Astrocyte of the spinal cord (primary cell): Measurements from ENCODE around the gene CTU2.
"Not testable (repeated sequence)": the region's sequence is repeated elsewhere in the genome, so short reads cannot be mapped to it uniquely, and the experiment has no call there.

Experiments
- DNase-seq: peaks from one replicate; pipeline ENCODE4 v3.0.0; 2011; ENCODE audit warnings: low read depth, low spot score
- H3K4me3 ChIP-seq: 2 replicates; pipeline ENCODE4 v1.5.1; 2011; ENCODE audit warnings: low read depth, mild to moderate bottlenecking, low read length, moderate library complexity
- CTCF ChIP-seq: IDR thresholded peaks from 2 replicates; pipeline ENCODE4 v1.5.1; 2012; ENCODE audit warnings: low read depth, mild to moderate bottlenecking, low read length, inconsistent platforms
- in situ Hi-C: cut with HindIII; loops from 2 replicates; pipeline ENCODE4 v1.10.0; 2017; ENCODE audit warnings: low sequenced_read_pairs

The CTU2 gene

GRCh38 chr16:88662843-88663606 lies 43.3 kb upstream of the CTU2 start, which contains the start of gene MVD:
MVD (minus strand) TSS chr16:88663091; CDS start chr16:88663080, 11 bp downstream.
- no peak for TF ChIP-seq CTCF
- peak within 1 kb of the TSS; percentile 76 for H3K4me3 ChIP-seq
- in situ Hi-C loops, result no loop called here
- peak; percentile 98 for DNase-seq

GRCh38 chr16:88665148-88665547 lies 41.2 kb upstream of the CTU2 start:
- DNase-seq, result no peak
- in situ Hi-C loops, result no loop called here
- no peak overlapping the region for H3K4me3 ChIP-seq
- no peak for TF ChIP-seq CTCF

GRCh38 chr16:88665570-88665969 lies 40.7 kb upstream of the CTU2 start:
- in situ Hi-C loops, result no loop called here
- DNase-seq, result no peak
- H3K4me3 ChIP-seq, result no peak overlapping the region
- TF ChIP-seq CTCF, result no peak

- in situ Hi-C loops, result no loop called here
- no peak for DNase-seq
- H3K4me3 ChIP-seq, result no peak overlapping the region
- no peak for TF ChIP-seq CTCF
Measured at GRCh38 chr16:88667461-88667860, 38.8 kb upstream of the CTU2 start.

GRCh38 chr16:88669493-88669892 lies 36.8 kb upstream of the CTU2 start:
- DNase-seq, H3K4me3 ChIP-seq, in situ Hi-C loops: not testable (repeated sequence)

- in situ Hi-C loops, result no loop called here
- no peak for DNase-seq
- H3K4me3 ChIP-seq, result no peak overlapping the region
- TF ChIP-seq CTCF, result no peak
Measured at GRCh38 chr16:88669980-88670379, 36.3 kb upstream of the CTU2 start.

- no peak for TF ChIP-seq CTCF
- no peak overlapping the region for H3K4me3 ChIP-seq
- in situ Hi-C loops, result no loop called here
- DNase-seq, result no peak
Measured at GRCh38 chr16:88671806-88672205, 34.5 kb upstream of the CTU2 start.
